GM18951 (cell line): ENCODE data around the gene CDK5RAP2.
"Not testable (repeated sequence)": the region's sequence is repeated elsewhere in the genome, so short reads cannot be mapped to it uniquely, and the experiment has no call there.

Source experiments
- POLR2A ChIP-seq: IDR thresholded peaks from 4 replicates; pipeline ENCODE4 v1.6.1; 2011; ENCODE audit warnings: mild to moderate bottlenecking; ENCODE audit not compliant: insufficient read length, insufficient read depth; ENCODE audit errors: extremely low read depth
- in situ Hi-C: fragments of 300-500 bp; cut with MboI; formaldehyde crosslinking; loops from one replicate; pipeline ENCODE4 v1.12.0; 2022; ENCODE audit warnings: low sequenced_read_pairs, mixed read lengths, inconsistent platforms; ENCODE audit not compliant: unreplicated experiment

Gene CDK5RAP2

DNA sequence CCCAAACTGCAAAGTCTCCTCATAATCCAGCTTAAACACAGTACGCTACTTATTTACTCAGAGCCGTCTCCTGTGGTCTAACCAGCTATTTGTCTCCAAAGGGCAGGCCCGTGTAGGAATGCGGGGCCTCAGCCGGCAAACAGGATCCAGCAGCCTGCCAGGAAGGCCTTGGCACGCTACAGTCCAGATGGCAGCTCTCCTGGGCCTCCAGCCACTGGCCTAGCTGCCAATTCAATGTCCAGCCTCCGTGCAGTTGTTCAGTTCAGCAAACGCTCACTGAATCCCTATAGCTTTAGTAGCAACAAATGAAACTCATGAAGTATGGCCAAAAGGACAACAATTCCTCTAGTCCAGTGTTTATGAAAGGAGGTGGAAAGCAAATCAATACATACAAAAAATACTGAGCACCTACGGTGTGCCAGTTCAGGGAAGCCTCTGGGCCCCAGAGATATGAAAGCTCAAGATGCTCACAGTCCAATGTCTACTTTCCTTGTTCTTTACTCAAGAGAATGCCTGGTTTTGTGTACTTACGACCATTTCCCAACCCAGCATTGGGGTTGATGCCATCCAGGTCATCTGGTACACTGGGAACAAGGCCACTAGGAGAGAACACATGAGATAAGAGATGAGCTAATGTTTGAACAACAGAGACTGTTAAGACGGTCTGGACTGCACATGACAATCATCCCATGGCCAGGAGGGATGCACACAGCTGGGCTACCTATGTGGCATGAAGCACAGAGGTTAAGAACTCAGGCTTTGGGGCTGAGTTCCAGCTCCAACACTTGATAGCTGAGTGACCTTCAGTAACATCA, 8.3 kb downstream of the CDK5RAP2 start:
- in situ Hi-C loops = no loop called here
- TF ChIP-seq POLR2A = no peak

DNA sequence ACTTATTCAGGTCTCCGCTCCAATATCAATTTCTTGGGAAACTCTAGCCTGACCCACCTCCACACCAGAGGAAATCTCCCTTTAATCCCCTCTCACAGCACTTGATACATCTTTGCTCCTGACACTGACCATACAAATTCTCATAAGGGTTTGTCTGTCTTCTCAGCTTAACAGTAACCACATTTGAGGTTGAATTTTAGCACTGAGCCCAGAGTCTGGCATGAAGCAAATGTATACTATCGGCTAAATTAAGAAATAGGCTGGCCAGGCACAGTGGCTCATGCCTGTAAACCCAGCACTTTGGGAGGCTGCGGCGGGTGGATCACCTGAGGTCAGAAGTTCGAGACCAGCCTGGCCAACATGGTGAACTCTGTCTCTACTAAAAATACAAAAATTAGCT, 9.7 kb downstream of the CDK5RAP2 start:
- TF ChIP-seq POLR2A = no peak
- in situ Hi-C loops = no loop called here

DNA sequence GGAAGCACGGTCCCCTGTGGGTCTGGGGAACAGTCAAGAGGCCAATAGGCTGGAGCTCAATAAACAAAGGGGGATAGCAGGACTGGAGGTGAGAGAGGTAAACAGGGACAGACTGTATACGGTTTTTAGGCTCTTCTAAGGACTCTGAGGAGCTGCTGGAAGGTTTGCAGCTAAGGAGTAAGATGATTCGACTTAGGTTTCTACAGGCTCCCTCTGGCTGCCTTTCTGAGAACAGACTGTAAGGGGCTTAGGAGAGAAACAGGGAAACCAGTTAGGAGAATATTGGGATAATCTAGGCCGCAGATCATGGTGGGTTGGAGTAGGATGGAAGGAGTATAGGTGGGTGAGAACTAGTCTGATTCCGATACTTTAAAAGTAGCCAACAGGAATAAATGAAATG, 10.4 kb downstream of the CDK5RAP2 start:
- in situ Hi-C loops = no loop called here
- no peak for TF ChIP-seq POLR2A

- in situ Hi-C loops = no loop called here
These were observed 11.2 kb downstream of the CDK5RAP2 start for GRCh38 chr9:120568816-120569215.

GRCh38 chr9:120567874-120568273, 12.1 kb downstream of the CDK5RAP2 start:
- in situ Hi-C loops = no loop called here
- TF ChIP-seq POLR2A = no peak

More at GRCh38 chr9:120568816-120569215, 11.2 kb downstream of the CDK5RAP2 start:
- TF ChIP-seq POLR2A = no peak

- TF ChIP-seq POLR2A = no peak
- in situ Hi-C loops = no loop called here
These were observed 12.9 kb downstream of the CDK5RAP2 start for GRCh38 chr9:120567081-120567480.

DNA sequence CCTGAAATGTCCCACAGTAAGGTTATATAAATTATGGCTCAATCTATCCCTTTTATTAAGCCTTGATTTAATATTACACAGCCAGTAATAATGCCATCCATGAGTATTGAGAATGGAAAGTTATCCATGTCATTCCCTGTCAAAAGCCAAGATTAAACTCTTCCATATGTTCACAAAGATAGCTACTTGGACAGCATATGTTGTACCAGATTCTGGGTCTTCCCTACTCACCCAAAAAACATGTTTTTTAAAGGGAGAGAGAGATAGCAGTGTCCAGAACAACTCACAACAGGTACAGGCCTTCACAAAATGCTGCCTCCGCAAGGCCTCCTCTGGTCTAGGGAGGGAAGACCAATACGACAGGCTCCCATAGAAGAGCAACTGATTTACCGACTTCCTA, 15.4 kb downstream of the CDK5RAP2 start:
- TF ChIP-seq POLR2A = no peak
- in situ Hi-C loops = no loop called here

- in situ Hi-C loops = no loop called here
- TF ChIP-seq POLR2A = no peak
These were observed 17.0 kb downstream of the CDK5RAP2 start for GRCh38 chr9:120562861-120563443.

GRCh38 chr9:120561709-120562108, 18.3 kb downstream of the CDK5RAP2 start:
- in situ Hi-C loops = no loop called here
- TF ChIP-seq POLR2A = no peak

DNA sequence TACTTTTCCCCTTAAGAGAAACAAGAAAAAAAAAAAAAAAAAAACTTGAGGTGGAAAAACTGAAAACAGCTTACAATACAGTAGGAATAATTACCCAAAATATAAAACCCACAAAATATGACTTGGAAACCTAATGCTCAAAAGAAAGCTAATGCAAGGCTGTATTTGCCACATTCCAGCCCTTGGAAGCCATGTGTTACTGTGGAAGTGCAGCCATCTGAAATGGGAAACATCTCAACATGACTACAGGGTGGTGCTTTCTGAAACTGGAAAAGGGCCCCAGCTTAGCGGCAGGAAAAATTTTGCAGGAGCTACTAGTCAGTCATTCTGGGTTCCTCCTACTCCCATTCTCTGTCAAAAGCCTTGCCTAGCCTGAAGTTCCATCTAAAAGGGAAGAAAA, 20.4 kb downstream of the CDK5RAP2 start:
- in situ Hi-C loops = no loop called here
- no peak for TF ChIP-seq POLR2A

DNA sequence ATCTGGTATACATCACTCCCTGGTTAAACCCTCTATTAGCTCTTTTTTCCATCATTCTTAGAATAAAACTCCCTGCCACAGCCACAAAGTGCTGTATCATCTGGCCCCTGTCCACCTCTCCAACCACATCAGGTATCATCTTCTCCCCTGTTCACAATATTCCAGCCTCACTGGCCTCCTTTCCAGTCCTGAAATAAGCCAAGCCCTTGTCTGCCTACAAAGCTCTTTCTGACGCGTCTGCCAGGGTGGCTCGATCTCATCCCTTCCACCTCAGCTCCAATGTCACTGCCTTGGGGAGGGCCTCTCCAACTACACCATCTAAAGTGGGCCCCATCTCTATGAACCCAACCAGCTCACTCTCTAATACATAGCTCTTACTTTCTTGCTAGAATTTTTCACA, 21.5 kb downstream of the CDK5RAP2 start:
- in situ Hi-C loops = no loop called here
- TF ChIP-seq POLR2A = no peak

- in situ Hi-C loops = no loop called here
- no peak for TF ChIP-seq POLR2A
These were observed 22.8 kb downstream of the CDK5RAP2 start for GRCh38 chr9:120557205-120557604.

DNA sequence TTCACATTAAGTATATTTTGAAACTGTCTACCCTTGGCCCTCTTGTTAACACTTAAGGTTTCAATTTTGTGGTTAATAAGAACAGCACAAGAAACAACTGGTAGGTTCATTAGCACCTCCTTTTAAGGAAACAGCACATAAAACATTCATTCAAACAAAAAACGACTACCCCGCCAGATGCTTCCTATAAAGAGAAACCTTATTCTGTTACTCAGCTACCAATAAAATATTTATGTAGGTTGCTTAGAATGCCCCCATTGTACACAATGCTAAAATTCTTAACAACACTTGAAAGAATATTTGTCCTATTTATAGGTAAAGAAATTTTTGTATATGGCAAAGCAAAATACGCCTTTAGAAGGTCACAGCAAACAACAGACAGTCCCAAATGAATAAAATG, 23.2 kb downstream of the CDK5RAP2 start:
- no peak for TF ChIP-seq POLR2A
- in situ Hi-C loops = no loop called here

GRCh38 chr9:120555839-120556238, 24.1 kb downstream of the CDK5RAP2 start:
- in situ Hi-C loops = no loop called here
- TF ChIP-seq POLR2A = no peak

GRCh38 chr9:120552210-120552704, 27.7 kb downstream of the CDK5RAP2 start:
- in situ Hi-C loops = not testable (repeated sequence)
